HepG2 (cell line): ENCODE results near the gene KIF15. TPM values are rescaled to one million over a fixed set of nuclear protein-coding genes. Genes with fewer than 3 reads are reported as not detected.

Experiments
- ATF6 ChIP-seq: sonication (generic); formaldehyde crosslinking; conservative IDR thresholded peaks from 2 replicates; pipeline ENCODE4 v1.4.0; 2020; ENCODE audit warnings: missing genetic modification reagents
- BHLHE40 ChIP-seq: IDR thresholded peaks from 2 replicates; pipeline ENCODE4 v1.6.1; 2011; ENCODE audit warnings: low read length, improper control_type of control experiment
- CEBPG ChIP-seq: IDR thresholded peaks from 2 replicates; pipeline ENCODE4 v1.6.1; 2016
- FOXP4 ChIP-seq: sonication (generic); formaldehyde crosslinking; IDR thresholded peaks from 2 replicates; pipeline ENCODE4 v1.4.0; 2020; ENCODE audit warnings: missing genetic modification reagents
- GATAD2A ChIP-seq: IDR thresholded peaks from 2 replicates; pipeline ENCODE4 v1.6.1; 2016
- GPN1 ChIP-seq: sonication (generic); formaldehyde crosslinking; IDR thresholded peaks from 2 replicates; pipeline ENCODE4 v1.5.1; 2020; ENCODE audit warnings: missing genetic modification reagents, borderline replicate concordance
- JDP2 ChIP-seq: sonication (generic); formaldehyde crosslinking; IDR thresholded peaks from 2 replicates; pipeline ENCODE4 v1.8.1; 2022; ENCODE audit warnings: missing genetic modification reagents, borderline replicate concordance
- KDM3A ChIP-seq: IDR thresholded peaks from 2 replicates; pipeline ENCODE4 v1.6.1; 2018; ENCODE audit warnings: low read depth, missing compliant biosample characterization
- MAFK ChIP-seq, 2 experiments: IDR thresholded peaks in 1 of 2; conservative IDR thresholded peaks in 1 of 2; 2 replicates each; pipeline ENCODE4 v1.6.1; 2011; ENCODE audit warnings: improper control_type of control experiment in 2 of 2, low read length in 2 of 2
- SP140L ChIP-seq: sonication (generic); formaldehyde crosslinking; IDR thresholded peaks from 2 replicates; pipeline ENCODE4 v1.4.0; 2020; ENCODE audit warnings: missing genetic modification reagents, borderline replicate concordance
- SP5 ChIP-seq: IDR thresholded peaks from 2 replicates; pipeline ENCODE4 v1.6.1; 2016; ENCODE audit warnings: low read depth, borderline replicate concordance
- STAT5B ChIP-seq: sonication (generic); formaldehyde crosslinking; IDR thresholded peaks from 2 replicates; pipeline ENCODE4 v1.4.0; 2020; ENCODE audit warnings: missing genetic modification reagents
- TMF1 ChIP-seq: sonication (generic); formaldehyde crosslinking; IDR thresholded peaks from 2 replicates; pipeline ENCODE4 v1.8.1; 2022; ENCODE audit warnings: low read depth, missing genetic modification reagents
- ZBTB20 ChIP-seq: sonication (generic); formaldehyde crosslinking; IDR thresholded peaks from 2 replicates; pipeline ENCODE4 v1.8.1; 2023; ENCODE audit warnings: missing genetic modification reagents, low read depth, mild to moderate bottlenecking, borderline replicate concordance
- ZNF556 ChIP-seq: sonication (generic); formaldehyde crosslinking; IDR thresholded peaks from 2 replicates; pipeline ENCODE4 v1.4.0; 2020; ENCODE audit warnings: mild to moderate bottlenecking, missing genetic modification reagents, borderline replicate concordance
- ZNF567 ChIP-seq: sonication (generic); formaldehyde crosslinking; IDR thresholded peaks from 2 replicates; pipeline ENCODE4 v1.8.1; 2023; ENCODE audit warnings: mild to moderate bottlenecking, missing genetic modification reagents, borderline replicate concordance
- ZNF607 ChIP-seq: sonication (generic); formaldehyde crosslinking; IDR thresholded peaks from 2 replicates; pipeline ENCODE4 v1.5.1; 2020; ENCODE audit warnings: missing genetic modification reagents, mild to moderate bottlenecking, borderline replicate concordance
- ZNF790 ChIP-seq: sonication (generic); formaldehyde crosslinking; IDR thresholded peaks from 2 replicates; pipeline ENCODE4 v1.8.0; 2022; ENCODE audit warnings: missing genetic modification reagents, mild to moderate bottlenecking, borderline replicate concordance
- polyA plus RNA-seq, 8 experiments: library from polyadenylated mRNA; depleted of rRNA in 3 of 8; stranded (reverse) in 7 of 8; unstranded in 1 of 8; fragments of >200 nt; fragmentation: Illumina TruSeq in 4 of 8; extraction: Trizol in 4 of 8; gene quantifications; 2 replicates each; pipeline versions ENCODE4 v1.2.1 to v1.2.3, GENCODE V29; 2011 to 2016; ENCODE audit warnings: low read depth in 4 of 8, missing spikeins in 1 of 8, mixed read lengths in 1 of 8; ENCODE audit not compliant: insufficient read depth in 1 of 8
- total RNA-seq, 5 experiments: library from RNA; depleted of rRNA; stranded (reverse); fragments of >200 nt; fragmentation: Illumina TruSeq; extraction: Trizol; gene quantifications; 2 replicates each; pipeline ENCODE4 v1.2.3, GENCODE V29; 2016; ENCODE audit warnings: low read depth in 1 of 5
- TF ChIP-seq, protein P1 (sequence below): sonication (generic); formaldehyde crosslinking; IDR thresholded peaks from 2 replicates; pipeline ENCODE4 v1.4.0; 2020; ENCODE audit warnings: missing genetic modification reagents, mild to moderate bottlenecking, borderline replicate concordance

The KIF15 gene
- total and polyA plus RNA-seq, 2 of the 13 experiments (the other 11 are each of a cell fraction or from before 2014, with no cell fraction given): 4.8 to 33.8 TPM

DNA sequence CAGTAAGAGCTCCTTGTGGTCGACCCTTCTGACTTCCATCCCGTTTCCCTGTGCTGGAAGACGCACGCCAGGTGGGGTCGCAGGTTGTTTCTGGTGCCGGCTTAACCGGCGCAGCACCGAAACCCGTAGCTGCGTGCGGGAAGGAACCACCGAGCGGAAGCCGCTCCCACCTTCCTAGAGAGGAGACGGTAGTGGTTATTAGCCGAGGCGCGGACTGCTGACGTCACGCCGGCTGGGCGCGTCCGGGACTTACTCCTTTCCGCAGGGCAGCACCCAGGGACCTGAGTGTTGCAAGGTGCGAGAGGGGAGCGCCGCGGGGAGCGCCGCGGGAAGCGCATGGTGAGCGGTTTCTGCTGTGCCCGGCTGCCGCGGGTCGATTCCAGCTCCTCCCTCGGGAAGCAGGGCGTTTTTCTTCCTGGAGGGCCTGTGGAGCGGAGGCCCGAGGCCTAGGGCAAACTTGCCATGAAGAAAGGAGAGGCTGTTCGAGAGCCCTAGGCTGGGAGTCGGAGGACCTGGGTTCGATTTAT lies 32.1 kb upstream of the KIF15 start, which contains the start of gene ZNF501 (continued):
- TF ChIP-seq ATF6 (CRISPR knock-in tag) (no peak; the same call in 1 of the 2 replicates), SP5 (CRISPR knock-in tag) (0 out of 2 replicates have a peak, but pooled peaks have one; percentile 21), ZNF567 (CRISPR knock-in tag) (no peak), KDM3A (peak; percentile 76), ZNF790 (CRISPR knock-in tag) (no peak), SP140L (CRISPR knock-in tag) (peak; percentile 77; the same call in 1 of the 2 replicates), ZBTB20 (CRISPR knock-in tag) (peak; percentile 77; the same call in 1 of the 2 replicates), GATAD2A (CRISPR knock-in tag) (peak; percentile 58), CEBPG (CRISPR knock-in tag) (peak; percentile 80), ZNF607 (CRISPR knock-in tag) (peak; percentile 45; the same call in 1 of the 2 replicates), FOXP4 (CRISPR knock-in tag) (peak; percentile 42; the same call in 1 of the 2 replicates), STAT5B (CRISPR knock-in tag) (no peak), BHLHE40 (no peak), ZNF556 (CRISPR knock-in tag) (peak; percentile 66; the same call in 1 of the 2 replicates), TMF1 (no peak; the same call in none of the 2 replicates), MAFK (conservative IDR thresholded peaks at IDR 0.05 in 1 of 2, IDR thresholded peaks at IDR 0.05 in 1 of 2; ENCODE audit: low read length in 2 of 2) (no peak), GPN1 (CRISPR knock-in tag) (no peak), JDP2 (no peak)
- TF ChIP-seq, protein P1, sequence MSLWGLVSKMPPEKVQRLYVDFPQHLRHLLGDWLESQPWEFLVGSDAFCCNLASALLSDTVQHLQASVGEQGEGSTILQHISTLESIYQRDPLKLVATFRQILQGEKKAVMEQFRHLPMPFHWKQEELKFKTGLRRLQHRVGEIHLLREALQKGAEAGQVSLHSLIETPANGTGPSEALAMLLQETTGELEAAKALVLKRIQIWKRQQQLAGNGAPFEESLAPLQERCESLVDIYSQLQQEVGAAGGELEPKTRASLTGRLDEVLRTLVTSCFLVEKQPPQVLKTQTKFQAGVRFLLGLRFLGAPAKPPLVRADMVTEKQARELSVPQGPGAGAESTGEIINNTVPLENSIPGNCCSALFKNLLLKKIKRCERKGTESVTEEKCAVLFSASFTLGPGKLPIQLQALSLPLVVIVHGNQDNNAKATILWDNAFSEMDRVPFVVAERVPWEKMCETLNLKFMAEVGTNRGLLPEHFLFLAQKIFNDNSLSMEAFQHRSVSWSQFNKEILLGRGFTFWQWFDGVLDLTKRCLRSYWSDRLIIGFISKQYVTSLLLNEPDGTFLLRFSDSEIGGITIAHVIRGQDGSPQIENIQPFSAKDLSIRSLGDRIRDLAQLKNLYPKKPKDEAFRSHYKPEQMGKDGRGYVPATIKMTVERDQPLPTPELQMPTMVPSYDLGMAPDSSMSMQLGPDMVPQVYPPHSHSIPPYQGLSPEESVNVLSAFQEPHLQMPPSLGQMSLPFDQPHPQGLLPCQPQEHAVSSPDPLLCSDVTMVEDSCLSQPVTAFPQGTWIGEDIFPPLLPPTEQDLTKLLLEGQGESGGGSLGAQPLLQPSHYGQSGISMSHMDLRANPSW (CRISPR knock-in tag): no peak
